ENCODE results near the gene SPEF1. TPM values are rescaled to one million over a fixed set of nuclear protein-coding genes. Genes with fewer than 3 reads are reported as not detected.
A peak's percentile ranks its signal among the peaks of the same experiment; 100 is the strongest.

Gene SPEF1
- total and polyA plus RNA-seq, 2 of the 13 experiments (the other 11 are each of a cell fraction or from before 2014, with no cell fraction given) = 0.11 to 0.27 TPM

- TF ChIP-seq TOPORS (CRISPR knock-in tag; IDR thresholded peaks at IDR 0.05) (peak; percentile 62; the same call in 1 of the 2 replicates), ISX (CRISPR knock-in tag; conservative IDR thresholded peaks at IDR 0.05) (no peak), ZNF550 (CRISPR knock-in tag; IDR thresholded peaks at IDR 0.05; ENCODE audit: borderline replicate concordance) (peak; percentile 42; the same call in 1 of the 2 replicates), ZNF180 (CRISPR knock-in tag; IDR thresholded peaks at IDR 0.05; ENCODE audit: borderline replicate concordance, low read depth) (0 out of 2 replicates have a peak, but pooled peaks have one; percentile 13), ZBTB33 (CRISPR knock-in tag; IDR thresholded peaks at IDR 0.05) (peak; percentile 80), GZF1 (CRISPR knock-in tag; IDR thresholded peaks at IDR 0.05) (peak; percentile 88; the same call in 1 of the 2 replicates), THAP11 (CRISPR knock-in tag; IDR thresholded peaks at IDR 0.05) (peak; percentile 76), HIC2 (CRISPR knock-in tag; IDR thresholded peaks at IDR 0.05; ENCODE audit: low read depth) (0 out of 2 replicates have a peak, but pooled peaks have one; percentile 45), ZNF468 (CRISPR knock-in tag; IDR thresholded peaks at IDR 0.05) (peak; percentile 88; the same call in 1 of the 2 replicates), IRF2 (CRISPR knock-in tag; IDR thresholded peaks at IDR 0.05) (peak; percentile 38; the same call in 1 of the 2 replicates), MYC (CRISPR knock-in tag; IDR thresholded peaks at IDR 0.05; ENCODE audit: borderline replicate concordance) (peak; percentile 85)
These were observed 31.3 kb downstream of the SPEF1 start (continued) for GRCh38 chr20:3749689-3750531.
